Stimulated activated CD4-positive, alpha-beta T cell treated with anti-CD3 and anti-CD28 coated beads, Interleukin-4, amount 100 ng/mL, for 4 hours (primary cell): Measurements from ENCODE around the gene MAP4.
"Not testable (repeated sequence)": the region's sequence is repeated elsewhere in the genome, so short reads cannot be mapped to it uniquely, and the experiment has no call there.

Source experiments
- DNase-seq, 2 experiments: peaks; one replicate each; pipeline ENCODE4 v3.0.0-alpha.2; 2020

The MAP4 gene

GRCh38 chr3:48013288-48013980 lies 2.8 kb downstream of the MAP4 start:
- DNase-seq = no peak

GRCh38 chr3:48012659-48013058 lies 3.6 kb downstream of the MAP4 start:
- no peak for DNase-seq

DNA sequence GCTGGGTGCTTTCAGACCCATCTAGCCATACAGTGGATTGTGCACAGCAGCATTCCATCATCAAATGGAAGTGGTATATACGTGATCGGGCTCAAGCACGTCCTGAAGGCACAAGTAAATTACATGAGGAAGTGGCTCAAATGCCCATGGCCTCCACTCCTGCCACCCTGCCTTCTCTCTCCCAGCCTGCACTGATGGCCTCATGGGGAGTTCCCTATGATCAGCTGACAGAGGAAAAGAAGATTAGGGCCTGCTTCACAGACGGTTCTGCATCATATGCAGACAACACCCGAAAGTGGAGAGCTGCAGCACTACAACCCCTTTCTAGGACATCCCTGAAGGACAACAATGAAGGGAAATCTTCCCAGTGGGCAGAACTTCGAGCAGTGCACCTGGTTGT lies 8.2 kb downstream of the MAP4 start:
- DNase-seq = not testable (repeated sequence)

DNA sequence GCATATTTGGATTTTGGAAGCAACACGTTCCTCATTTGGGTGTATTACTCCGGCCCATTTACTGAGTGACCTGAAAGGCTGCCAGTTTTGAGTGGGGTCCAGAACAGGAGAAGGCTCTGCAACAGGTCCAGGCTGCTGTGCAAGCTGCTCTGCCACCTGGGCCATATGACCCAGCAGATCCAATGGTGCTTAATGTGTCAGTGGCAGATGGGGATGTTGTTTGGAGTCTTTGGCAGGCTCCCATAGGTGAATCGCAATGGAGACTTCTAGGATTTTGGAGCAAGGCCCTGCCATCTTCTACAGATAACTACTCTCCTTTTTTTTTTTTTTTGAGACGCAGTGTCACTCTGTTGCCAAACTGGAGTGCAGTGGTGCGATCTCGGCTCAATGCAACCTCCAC lies 8.9 kb downstream of the MAP4 start:
- not testable (repeated sequence) for DNase-seq

DNA sequence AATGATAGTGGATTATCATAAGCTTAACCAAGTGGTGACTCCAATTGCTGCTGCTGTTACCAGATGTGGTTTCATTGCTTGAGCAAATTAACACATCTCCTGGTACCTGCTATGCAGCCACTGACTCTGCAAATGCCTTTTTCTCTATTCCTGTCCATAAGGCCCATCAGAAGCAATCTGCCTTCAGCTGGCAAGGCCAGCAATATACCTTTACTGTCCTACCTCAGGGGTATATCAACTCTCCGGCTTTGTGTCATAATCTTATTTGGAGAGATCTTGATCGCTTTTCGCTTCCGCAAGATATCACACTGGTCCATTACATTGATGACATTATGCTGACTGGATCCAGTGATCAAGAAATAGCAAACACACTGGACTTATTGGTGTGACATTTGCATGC lies 9.4 kb downstream of the MAP4 start:
- not testable (repeated sequence) for DNase-seq

- DNase-seq = no peak
Observed at GRCh38 chr3:48004694-48005093, 11.5 kb downstream of the MAP4 start.

DNA sequence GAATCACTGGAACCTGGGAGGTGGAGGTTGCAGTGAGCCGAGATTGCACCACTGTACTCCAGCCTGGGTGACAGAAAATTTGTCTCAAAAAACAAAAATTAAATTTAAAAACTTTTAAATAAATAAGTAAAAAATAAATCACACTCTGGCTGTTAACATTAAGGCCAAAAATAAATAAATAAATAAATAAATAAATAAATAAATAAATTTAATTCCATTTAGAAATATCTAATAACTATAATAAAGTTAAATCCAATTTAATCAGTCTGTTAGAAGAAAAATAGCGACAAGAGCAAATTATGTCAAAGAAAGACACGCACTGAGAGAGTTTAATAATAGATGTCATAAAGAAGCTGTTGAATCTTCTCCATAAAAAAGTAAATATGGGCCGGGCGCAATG lies 13.4 kb downstream of the MAP4 start:
- DNase-seq = no peak

- DNase-seq = no peak
Observed at GRCh38 chr3:48001991-48002390, 14.2 kb downstream of the MAP4 start.

- DNase-seq = no peak
Observed at GRCh38 chr3:48000212-48000611, 16.0 kb downstream of the MAP4 start.

DNA sequence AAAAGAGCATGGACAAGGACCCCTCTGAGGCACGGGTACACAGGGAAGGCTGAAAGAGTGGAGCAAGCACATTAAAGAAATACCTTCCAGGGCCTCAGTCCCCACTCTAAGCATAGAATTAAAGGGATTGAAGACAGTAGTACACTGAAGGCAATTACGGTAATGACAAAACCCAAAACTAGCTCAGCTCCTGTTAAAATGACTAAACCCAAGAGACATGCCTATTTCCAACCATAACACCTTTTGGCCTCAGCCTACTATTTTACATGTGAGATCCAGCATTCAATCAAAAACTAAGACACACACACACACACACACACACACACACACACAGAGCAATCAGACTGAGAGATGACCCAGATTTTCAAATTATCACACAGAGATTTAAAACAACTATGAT lies 19.8 kb downstream of the MAP4 start:
- DNase-seq = no peak

DNA sequence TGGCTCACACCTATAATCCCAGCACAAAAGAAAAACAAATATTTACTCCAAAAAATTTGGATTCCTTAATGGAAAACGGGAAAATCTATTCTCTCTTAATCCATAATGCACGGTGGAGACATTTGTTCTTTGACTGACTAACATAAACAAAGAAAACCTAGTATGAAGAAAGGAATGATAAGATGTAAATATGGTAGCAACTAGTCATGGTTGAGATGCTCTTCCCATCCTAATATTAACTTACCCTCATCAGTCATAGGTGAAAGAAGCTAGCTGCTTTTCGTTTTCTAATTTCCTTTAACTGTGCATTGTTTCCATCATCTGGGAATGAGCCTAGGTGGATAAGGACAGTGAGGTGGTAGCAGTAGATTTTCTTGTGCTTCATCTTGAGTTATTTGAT lies 22.0 kb downstream of the MAP4 start:
- no peak for DNase-seq

- no peak for DNase-seq
Observed at GRCh38 chr3:47991341-47991740, 24.9 kb downstream of the MAP4 start.

DNA sequence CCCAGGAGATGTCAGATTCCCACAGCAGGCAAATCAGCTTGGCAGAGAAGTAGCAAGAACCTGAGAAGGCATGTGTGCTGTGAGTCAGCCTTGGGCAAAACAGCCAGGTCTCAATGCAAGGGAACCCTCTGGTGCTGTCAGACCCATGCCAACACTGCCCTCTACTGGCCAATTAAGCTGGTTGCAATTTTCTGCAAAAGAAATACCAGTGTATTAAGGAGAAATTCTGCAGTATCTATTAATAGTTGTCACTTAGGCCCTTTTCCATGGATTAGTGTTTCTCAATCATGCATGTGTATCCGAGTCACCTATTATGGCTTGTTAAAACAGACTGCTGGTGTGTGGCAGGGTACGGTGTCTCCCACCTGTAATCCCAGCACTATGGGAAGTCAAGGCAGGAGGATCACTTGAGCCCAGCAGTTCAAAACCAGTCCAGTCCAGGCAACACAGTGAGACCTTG lies 26.2 kb downstream of the MAP4 start:
- peak; percentile 45 to 72 for DNase-seq

GRCh38 chr3:47985381-47985780 lies 30.8 kb downstream of the MAP4 start:
- no peak for DNase-seq

DNA sequence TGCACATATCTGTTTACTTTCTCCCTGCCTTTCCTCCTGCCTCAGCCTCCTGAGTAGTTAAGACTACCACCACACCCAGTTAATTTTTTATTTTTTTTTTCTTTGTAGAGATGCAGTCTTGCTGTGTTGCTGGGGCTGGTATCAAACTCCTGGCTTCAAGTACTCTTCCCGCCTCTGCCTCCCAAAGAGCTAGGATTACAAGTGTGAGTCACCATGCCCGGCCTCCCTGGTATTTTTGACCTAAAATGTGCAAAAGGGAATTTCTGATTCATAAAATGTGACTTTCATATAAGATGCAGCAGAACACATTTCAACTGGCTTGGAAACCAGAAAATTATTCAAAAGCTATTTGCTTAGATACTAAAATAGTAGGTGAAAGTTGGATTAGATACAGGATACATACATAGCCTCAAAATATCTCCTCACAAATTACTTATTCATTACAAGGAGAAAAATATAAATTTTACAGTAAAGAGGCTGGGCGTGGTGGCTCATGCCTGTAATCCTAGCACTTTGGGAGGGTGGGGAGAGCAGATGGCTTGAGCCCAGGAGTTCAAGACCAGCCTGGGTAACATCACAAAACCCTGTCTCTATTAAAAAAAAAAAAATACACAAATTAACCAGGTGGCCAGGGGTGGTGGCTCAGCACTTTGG lies 32.0 kb downstream of the MAP4 start:
- DNase-seq = no peak

DNA sequence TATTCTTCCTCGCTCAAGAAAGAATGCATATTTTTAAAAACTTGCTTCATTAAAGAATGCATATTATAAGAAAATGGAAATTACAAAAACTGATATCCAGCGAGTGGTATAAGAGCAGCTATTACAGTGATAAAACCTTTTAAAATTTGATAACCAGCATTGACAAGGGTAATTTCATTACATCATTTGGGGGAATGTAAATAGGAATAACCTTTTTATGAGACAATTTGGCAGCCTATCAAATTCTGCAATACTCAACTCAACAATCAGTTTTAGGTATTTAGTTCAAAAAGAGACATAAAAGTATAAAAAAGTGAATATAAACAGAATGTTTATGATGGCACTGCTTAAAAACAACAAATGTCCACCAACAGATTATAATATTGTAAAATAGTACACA lies 35.4 kb downstream of the MAP4 start:
- DNase-seq = no peak

GRCh38 chr3:47979070-47979469 lies 37.1 kb downstream of the MAP4 start:
- DNase-seq = no peak

DNA sequence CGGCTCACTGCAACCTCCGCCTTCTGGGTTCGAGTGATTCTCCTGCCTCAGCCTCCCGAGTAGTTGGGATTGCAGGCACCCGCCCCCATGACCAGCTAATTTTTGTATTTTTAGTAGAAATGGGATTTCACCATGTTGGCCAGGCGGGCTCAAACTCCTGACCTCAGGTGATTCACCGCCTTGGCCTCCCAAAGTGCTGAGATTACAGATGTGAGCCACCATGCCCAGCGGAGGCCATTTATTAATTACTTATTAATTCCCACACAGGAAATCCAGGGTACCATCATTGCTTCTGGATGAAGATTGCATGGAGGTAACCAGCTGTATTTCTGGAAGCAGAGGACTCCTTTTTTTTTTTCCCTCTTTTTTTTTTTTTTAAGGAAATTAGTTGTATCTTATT lies 37.8 kb downstream of the MAP4 start:
- DNase-seq = no peak

GRCh38 chr3:47976135-47976732 lies 40.0 kb downstream of the MAP4 start:
- no peak for DNase-seq

DNA sequence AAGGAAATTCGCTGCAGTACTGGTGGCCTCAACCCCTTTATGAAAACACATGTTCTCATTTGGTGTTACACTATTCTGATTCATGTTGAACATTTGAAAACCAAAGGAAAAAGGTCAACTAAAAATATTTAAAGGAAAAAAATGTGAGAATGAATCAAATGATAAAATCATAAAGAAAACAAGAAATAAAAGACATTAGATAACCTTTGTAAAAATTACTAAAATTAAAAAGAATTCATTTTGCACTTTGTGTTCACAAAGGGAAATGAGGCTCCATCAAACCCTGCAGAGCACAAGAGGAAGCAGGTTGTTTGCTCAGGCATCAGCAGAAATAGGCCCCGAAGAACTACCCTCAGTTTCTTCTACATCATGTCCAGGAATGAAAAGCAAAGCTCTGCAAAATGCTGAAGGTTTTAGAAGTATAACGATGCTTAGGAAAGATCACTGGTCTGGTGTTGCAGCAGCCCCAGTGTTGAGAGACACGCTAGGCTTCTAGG lies 41.2 kb downstream of the MAP4 start:
- no peak for DNase-seq

DNA sequence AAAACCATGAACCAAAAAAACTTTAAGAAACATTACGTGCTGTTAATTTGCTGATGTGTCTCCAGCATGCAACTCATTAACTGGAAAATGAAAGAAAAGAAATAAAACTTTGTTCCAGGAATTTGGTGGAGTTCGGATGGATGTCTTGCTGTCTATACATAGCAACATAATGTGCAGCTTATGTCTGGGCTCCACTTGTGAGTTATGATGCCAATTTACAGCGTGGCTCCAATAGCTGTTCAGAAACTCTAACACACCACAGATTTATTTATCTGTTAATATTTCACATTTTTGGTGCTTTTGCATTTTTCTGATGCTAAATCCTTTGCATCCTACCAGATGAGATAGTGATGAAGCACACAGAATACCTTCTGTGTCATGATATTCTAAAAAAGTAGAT lies 45.1 kb downstream of the MAP4 start:
- DNase-seq = no peak

GRCh38 chr3:47964740-47965139 lies 51.5 kb downstream of the MAP4 start:
- DNase-seq = no peak

GRCh38 chr3:47961815-47962606 lies 54.2 kb downstream of the MAP4 start:
- peak in 1 of 2 experiments; percentile 2 for DNase-seq
